ENCODE data around the gene NSG1.

The NSG1 gene

DNA sequence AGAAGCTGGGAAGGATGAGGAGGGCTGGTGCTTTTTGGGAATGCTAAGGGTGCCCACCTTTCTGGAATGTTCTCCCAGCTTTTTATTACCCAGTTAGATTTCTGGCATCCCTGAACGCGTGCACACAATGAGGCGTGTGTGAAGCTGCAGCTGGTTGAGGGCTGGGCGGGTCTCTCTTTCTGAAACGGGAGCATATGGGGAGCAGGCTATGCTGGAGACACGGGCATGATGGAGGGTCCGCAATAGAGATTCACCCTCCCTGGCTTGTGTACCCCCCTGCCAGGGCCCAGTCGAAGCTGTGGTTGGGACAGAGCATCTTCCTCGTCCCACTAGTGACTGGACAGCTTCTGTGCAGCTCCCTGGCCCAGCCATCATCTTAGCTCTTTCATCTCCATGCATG is 8.5 kb downstream of the NSG1 start:
- no peak overlapping the region for H3K4me3 ChIP-seq (ENCODE audit: low read depth, low read length)

DNA sequence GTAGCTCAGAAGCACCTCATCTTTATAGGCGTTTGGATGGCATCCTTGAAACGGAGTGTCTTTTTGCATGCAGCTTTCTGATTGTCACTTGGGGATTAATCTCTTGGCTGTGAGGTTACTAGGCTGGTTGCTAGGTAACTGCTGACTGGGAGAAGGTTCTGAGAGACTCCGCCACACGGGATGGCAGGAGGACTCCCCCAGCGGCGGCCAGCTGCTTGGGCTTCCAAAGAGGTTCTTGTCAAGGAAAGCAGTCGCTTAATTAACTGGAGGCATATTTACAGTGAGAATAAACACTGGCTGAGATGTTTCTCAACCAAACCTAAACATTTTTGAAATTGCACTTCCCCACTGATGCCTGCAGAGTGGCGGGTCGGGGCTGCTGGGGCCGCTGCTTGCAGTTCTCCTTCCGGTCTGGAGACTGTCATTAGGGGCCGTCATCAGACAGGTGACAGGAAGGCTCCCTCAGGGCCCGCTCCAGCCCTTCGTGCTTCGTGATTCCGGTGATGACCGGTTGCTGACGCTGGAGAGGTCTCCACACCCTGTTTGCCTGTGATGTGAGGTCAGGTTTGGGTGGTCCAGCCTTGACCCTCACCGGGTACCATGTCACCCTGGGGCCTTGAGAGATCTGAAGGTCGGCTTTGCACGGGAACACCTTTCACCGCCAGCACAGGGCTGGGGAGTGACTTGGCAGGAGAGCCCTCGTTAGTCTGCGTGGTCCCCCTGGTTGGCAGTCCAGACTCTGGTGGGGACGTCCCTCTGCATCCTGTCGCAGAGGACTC is 9.1 kb downstream of the NSG1 start:
- H3K4me3 ChIP-seq (ENCODE audit: low read depth, low read length) = no peak overlapping the region

DNA sequence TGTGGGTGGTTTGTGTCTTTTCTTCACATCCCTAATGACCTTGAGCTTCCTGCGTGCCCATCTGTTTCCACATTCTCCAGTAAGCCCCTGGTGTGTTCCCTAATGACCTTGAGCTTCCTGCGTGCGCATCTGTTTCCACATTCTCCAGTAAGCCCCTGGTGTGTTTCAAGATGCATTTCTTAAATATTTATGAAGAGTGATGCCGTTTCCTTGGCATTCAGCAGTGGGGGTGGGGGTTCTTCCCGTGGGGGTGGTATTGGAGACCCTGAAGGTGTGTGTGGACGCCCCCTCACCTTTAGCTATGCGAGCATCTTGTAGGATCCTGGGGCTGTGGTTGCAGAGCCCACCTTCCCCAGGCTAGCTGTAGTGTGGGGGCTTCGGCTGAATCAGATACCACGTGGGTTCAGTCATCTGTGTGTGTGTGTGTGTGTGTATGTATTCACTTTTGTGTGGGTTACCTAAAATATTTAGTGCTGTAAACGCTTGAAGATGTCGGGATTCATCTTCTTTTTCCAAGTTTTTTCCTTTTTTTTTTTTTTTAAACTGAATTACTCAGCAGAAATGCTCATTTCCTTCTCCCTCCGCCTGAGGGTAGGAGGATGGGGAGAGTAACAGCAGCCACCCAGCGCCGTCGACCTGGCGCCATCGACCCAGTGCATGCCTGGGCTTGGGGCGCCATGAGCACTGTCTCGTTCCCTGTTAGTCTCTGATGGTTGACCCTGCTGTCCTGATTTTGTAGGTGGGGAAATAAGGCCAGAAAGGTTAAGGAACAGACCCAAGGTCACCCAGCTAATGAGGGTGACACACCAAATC is 9.9 kb downstream of the NSG1 start:
- no peak overlapping the region for H3K4me3 ChIP-seq (ENCODE audit: low read depth, low read length)

DNA sequence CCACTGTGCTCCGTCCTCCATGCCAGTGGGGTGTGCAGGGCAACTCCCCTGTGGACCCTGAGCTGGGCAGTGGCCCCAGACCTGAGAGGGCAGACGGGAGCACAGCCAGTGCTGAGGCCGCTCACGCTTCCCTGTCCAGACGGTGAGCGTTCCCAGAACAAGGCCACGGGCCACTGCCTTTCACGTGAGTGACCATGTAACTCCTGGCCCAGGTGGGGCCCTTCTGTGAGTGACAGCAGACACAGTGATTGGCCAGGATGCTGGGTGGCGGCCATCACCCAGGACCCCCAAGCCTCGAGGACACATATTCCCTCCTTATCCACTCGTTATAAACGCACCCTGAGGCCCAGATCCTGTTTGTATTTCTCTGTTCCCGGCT is 10.5 kb downstream of the NSG1 start:
- H3K4me3 ChIP-seq (ENCODE audit: low read depth, low read length) = no peak overlapping the region

DNA sequence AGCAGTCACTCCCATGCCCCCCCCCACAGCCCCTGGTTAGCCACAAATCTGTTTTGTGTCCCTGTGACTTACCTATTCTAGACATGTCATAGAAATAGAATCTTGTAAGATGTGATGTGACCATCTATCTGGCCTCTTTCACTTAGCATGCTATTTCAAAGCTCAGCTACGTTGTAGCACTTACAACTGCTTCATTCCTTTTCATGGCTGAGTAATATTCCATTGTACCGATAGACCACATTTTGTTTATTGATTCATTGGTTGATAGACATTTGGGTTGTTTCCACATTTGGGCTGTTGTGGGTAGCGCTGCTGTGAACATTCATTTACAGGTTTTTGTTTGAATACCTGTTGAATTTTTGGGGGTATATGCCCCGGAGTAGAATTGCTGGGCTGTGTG is 11.5 kb downstream of the NSG1 start:
- H3K4me3 ChIP-seq (ENCODE audit: low read depth, low read length) = no peak overlapping the region

DNA sequence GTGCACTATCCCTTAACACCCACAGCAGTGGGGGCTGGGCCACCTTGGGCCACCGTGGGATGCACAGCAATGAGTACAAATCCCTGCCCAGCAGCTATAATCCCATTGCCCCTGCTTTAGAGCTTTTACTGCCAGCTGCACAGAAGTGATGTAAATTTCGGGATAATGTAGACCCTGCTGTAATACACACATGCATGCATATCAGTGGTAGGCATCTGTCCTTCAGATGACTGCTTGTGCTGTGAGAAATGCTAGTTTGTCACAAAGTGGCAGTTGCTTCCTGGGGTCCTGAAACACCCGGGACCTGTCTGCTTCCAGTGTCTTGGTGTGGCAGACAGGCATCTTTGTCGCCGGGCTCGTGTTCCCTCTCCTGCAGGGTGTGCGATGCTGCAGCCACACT is 14.1 kb downstream of the NSG1 start:
- no peak overlapping the region for H3K4me3 ChIP-seq (ENCODE audit: low read depth, low read length)

DNA sequence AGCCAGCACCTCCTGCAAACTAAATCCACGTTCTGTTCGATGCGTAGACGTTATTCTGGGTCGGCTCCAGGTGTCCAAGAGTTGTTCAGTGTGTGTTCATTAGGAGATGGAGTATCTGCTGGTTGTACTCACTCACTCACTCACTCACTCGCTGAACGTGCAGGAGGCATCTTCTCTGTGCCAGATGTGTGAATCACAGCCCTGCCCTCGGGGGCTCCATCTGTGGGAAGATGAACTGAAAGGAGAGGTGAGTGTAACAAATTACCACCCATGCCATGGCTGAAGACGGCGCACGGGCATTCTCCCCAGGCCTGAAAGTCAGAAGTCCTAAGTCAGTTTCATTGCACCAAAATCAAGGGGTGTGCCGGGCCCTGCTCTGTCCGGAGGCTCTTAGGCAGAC is 16.1 kb downstream of the NSG1 start:
- H3K4me3 ChIP-seq (ENCODE audit: low read depth, low read length) = no peak overlapping the region

DNA sequence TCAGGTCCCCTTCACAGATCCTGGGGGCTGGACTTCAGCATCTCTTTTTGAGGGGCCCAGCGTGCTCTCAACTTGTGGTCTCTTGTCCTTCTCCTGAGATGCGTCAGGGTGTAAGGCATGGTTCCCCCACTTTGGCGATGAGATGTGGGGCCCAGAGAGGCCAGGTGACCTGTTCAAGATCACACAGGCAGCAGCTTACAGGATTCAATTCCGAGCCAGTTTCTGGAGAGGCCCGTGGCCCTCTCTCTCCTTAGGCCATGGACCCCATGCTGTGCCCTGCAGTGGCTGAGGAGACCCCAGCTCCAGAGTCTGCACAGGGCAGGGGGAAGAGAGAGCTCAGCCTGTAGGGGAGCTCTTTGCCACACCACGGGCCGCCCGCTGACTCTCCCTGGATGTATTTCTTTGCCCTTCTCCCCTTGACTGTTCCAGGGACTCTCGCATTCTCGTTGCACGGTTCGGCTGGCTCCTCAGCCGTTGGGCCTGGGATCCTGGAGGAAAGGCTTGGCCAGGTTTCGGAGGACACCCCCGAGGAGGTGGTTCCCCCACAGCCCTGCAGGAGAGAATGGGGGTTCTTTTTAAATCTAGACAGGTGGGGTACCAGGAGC is 18.6 kb downstream of the NSG1 start:
- H3K4me3 ChIP-seq (ENCODE audit: low read depth, low read length) = no peak overlapping the region

DNA sequence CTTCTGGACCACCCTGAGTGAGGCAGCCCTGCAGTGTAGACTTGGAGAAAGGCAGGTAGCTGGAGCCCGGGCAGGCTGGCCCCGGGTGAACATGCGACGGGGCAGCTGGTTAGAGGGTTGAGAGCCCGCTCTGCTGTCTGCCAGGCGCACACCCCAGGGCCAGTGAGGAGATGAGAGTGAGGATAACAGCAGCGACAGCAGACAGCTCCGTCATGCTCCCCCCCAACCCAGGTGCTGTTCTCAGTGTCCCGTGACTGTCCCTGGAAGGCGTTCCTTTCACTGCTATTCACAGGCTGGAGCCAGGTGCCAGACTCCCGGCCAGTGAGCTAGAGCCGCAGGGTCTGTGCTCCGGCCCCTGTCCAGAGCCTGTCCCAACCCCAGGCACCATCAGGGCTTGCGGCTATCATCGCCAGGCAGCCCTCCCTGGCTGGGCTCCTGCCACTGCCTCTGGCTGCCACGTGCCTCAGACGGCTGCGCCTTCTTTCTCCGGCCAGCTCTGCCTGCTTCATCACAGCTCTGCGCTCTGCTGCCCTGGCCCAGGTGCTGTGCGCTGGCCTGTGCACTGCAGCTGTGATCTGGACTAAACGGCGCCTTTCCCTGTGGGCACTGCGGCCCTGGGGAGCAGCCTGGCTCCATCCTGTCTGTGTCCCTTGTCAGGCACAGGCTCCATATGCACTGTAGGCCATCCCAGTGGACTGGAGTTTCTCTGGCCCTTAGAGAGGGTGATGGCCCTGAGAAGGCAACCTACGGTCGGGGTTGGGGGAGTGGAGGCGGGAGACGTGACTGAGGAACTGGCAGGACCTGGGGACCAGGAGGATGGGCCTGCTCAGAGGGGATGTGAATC is 19.8 kb downstream of the NSG1 start:
- no peak overlapping the region for H3K4me3 ChIP-seq (ENCODE audit: low read depth, low read length)

DNA sequence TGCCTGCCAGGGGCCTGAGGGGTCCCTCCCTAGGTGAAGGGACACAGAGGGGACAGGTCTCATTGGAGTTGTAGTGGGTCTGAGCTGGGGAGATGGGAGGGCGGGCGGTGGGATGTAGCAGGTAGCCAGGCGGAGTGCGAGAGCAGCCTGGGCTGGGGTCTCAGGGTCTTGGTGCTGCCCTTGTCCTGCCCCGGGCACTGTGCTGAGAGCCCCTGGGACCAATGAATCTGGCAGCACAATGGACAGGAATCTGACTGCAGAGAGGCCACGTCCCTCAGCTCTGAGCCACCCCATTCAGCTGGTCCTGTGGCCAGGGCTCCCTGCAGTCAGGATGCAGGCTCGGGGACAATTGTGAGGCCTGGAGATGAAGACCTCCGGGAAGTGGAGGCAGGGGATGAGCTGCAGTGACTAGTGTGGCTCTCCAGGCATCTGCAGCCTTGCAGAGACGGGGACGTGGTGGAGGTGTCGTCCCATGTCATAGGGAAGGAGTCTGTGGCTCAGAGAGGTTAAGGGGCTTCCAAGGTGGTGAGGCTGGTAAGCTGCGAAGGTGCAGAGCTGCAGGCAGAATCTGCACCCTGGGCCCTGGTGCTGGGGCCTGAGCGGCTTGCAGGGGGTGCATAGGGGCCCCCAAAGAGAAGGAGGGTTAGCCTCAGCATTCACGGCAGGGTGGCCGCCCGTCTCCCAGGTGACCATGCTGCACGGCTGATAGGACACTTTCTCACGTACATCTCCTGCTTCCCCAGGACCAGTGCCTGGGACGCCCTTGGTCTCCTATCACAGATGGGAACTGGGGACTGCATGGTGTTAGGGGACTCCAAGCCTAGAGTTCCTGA is 20.6 kb downstream of the NSG1 start:
- no peak overlapping the region for H3K4me3 ChIP-seq (ENCODE audit: low read depth, low read length)

DNA sequence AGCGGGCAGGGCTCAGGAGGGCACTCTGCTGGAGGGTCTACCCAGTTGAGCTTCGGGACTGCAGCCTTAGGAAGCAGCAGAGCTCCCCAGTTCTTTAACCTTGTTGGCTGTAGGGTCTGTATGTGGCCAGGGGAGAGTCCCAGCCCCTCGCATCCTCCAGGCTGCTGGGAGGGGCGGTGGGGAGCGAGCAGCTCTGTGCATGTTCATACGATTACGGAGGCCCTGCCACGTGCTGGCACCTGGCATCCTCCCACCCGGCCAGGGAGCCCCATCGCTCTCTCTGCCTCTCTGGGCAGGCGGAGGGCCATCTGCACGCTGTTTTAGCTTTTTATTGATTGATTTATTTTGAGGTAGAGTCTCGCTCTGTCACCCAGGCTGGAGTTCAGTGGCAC is 21.2 kb downstream of the NSG1 start:
- no peak overlapping the region for H3K4me3 ChIP-seq (ENCODE audit: low read depth, low read length)

DNA sequence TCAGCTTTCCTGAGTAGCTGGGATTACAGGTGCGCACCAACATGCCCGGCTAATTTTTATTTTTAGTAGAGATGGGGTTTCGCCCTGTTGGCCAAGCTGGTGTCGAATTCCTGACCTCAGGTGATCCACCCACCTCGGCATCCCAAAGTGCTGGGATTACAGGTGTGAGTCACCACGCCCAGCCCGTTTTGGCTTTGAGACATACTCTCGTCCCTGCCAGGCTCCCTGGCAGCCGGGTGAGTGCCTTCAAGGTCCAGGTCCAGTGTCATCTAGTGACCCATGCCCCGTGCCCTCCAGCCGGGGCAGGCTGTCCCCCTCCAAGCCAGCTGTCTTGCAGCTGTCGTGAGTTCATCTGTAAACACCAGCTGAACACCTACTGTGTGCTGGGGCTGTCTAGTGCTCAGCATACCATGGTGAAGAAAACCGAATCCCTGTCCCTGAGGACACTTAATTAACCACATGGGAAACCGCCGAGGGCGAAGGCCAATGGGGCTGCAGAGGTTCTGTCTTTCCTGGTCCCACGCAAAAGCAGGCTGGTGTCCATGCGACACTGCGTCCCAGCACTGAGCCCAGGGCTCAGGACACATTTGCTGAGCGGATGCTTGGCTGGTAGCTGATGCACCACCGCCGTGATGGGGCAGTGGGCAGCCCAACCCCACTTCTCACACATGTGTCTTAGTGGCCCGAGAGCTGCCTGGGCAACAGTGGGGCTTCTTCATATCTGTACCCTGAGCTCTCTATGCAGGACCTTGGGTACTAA is 21.9 kb downstream of the NSG1 start:
- H3K4me3 ChIP-seq (ENCODE audit: low read depth, low read length) = no peak overlapping the region

DNA sequence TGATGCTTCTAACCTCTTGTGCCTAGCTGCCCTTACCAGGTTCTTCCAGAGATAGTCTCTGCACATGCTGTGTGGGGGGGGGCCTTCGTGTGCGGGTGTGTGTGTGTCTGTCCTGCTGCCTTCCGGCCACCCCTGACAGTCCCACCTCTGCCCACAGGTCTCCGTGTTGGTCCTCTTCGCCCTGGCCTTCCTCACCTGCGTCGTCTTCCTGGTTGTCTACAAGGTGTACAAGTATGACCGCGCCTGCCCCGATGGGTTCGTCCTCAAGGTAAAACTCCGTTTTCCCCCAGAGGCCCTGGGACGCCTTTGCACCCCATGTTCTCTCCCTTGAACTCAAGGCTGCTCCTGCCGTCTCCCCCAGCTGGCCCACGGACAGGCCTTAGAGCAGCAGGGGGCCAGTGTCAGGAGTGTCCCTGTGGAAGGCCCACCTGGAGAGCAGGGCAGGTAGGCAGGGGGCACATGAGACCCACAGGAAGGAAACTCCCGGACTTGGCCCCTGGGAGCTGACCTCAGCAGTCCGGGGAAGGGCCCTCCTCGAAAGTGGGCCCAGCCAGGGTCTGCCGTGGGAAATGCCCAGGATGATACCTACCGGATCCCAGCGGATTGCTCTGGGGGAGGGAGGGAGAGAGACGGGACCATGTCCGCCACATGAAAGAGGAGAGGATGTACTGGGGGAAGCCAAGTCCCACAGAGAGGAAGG is 22.7 kb downstream of the NSG1 start:
- H3K4me3 ChIP-seq (ENCODE audit: low read depth, low read length) = no peak overlapping the region

DNA sequence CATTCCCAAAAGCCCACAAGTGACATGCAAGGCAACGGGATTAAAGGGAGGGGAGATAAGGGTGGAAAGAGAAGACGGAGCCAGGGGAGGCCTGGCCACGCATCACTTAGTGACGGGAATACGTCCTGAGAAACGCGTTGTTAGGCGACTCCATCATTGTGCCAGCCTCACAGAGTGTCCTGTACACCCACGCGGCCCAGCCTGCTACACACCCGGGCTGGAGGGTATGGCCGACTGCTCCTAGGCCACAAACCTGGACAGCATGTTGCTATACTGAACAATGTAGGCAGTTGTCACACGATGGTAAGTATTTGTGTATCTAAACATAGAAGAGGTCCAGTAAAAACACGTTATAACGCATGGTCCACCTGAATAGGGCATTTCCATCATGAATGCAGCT is 23.4 kb downstream of the NSG1 start:
- H3K4me3 ChIP-seq (ENCODE audit: low read depth, low read length) = no peak overlapping the region

DNA sequence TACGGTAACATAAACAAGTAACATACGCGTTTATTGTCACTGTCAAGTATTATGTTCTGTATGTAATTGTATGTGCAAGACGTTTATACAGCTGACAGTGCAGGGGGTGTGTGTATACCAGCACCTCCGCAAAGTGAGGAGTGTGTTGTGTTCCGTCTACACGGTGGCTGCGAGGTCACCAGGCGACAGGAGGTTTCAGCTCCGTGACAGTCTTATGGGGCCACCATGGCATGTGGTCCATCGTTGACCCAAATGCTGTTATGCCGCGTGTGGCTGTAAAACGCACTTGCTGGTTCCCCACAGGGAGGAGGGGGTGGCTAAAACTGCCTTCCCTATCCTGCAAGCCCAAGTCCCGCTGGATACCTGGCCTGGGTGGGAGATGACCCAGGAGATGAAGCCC is 25.0 kb downstream of the NSG1 start:
- no peak overlapping the region for H3K4me3 ChIP-seq (ENCODE audit: low read depth, low read length)

DNA sequence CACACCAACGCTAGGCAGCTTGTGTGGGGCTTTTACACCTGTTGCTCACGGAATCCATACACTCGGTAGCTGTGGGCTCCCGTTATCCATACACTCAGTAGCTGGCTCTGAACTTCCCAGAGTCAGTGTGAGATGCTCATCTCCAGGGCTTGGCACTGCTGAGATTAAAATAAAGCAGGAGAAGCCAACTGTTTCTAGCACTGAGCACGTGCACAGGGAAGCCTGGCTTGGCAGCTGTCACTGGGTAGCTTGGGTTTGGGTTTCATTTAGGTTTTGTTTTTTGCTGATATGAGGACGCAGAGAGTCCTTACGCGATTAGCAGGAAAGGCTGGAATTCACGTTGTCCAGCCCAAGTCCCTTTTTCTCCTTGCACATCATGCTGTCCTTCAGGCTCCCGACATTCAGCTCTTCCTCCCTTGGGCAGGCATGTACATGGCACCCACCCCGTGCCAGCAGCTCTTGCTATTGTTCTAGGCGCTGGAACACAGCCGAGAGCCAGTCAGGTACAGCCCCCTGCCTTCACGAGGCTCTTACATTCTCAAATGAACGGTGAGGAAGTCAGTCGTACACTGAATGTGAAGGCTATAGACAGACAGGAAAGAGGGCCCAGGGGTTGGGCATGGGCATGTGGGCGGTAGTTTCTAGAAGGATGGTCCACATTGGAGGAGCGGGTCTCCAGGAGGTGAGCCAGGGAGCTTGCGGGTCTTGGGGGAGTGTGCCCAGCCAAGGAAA is 25.9 kb downstream of the NSG1 start:
- H3K4me3 ChIP-seq (ENCODE audit: low read depth, low read length) = no peak overlapping the region

DNA sequence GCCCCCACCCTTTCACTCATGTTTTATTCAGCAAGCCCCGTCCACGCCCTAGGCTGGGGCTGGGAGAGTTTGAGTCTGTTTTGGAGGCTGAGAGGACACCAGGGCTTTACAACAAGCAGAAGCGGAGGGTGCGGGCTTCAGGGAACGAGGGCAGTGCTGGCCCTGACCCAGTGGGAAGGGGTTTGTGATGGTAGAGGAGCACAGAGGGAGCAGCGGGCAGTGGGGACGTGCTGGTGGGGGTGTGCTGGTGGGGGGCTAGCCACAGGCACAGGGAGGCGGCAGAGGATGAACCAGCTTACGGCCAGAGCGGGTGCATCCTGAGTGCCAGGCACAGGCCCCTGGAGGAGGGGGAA is 26.4 kb downstream of the NSG1 start:
- H3K4me3 ChIP-seq (ENCODE audit: low read depth, low read length) = no peak overlapping the region

DNA sequence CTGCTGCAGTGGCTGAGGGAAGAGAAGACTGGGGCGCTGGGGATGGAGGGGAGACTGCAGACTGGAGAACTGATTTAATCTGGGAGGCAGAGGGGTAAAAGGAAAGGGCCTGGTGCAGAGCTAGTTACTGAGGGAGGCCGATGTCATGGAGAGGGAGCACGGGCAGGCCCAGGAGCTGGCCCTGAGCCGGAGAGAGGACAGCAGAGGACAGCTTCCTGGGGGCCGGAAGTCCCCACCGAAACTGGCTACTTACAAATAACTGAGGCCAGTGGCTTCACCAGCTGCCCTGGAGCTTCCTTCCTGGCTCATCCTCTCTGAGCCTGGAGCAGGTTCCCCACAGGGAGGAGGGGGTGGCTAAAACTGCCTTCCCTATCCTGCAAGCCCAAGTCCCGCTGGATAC is 26.9 kb downstream of the NSG1 start:
- no peak overlapping the region for H3K4me3 ChIP-seq (ENCODE audit: low read depth, low read length)
